Measurements from ENCODE around the gene CKAP2L.

- TF ChIP-seq ZFP30 (CRISPR knock-in tag; IDR thresholded peaks at IDR 0.05) (no peak), TOX (CRISPR knock-in tag; IDR thresholded peaks at IDR 0.05; ENCODE audit: borderline replicate concordance) (no peak), SNAI2 (CRISPR knock-in tag; IDR thresholded peaks at IDR 0.05) (no peak), TSHZ2 (CRISPR knock-in tag; IDR thresholded peaks at IDR 0.05) (no peak), RARB (CRISPR knock-in tag; IDR thresholded peaks at IDR 0.05) (no peak), ESRRG (CRISPR knock-in tag; IDR thresholded peaks at IDR 0.05) (no peak), ZFP3 (CRISPR knock-in tag; IDR thresholded peaks at IDR 0.05) (no peak), ZNF70 (CRISPR knock-in tag; IDR thresholded peaks at IDR 0.05) (no peak), POU6F1 (CRISPR knock-in tag; IDR thresholded peaks at IDR 0.05; ENCODE audit: borderline replicate concordance, low read depth) (no peak), ZNF8 (CRISPR knock-in tag; IDR thresholded peaks at IDR 0.05) (no peak), BACH2 (CRISPR knock-in tag; IDR thresholded peaks at IDR 0.05; ENCODE audit: borderline replicate concordance) (no peak)
- TF ChIP-seq, protein P1, sequence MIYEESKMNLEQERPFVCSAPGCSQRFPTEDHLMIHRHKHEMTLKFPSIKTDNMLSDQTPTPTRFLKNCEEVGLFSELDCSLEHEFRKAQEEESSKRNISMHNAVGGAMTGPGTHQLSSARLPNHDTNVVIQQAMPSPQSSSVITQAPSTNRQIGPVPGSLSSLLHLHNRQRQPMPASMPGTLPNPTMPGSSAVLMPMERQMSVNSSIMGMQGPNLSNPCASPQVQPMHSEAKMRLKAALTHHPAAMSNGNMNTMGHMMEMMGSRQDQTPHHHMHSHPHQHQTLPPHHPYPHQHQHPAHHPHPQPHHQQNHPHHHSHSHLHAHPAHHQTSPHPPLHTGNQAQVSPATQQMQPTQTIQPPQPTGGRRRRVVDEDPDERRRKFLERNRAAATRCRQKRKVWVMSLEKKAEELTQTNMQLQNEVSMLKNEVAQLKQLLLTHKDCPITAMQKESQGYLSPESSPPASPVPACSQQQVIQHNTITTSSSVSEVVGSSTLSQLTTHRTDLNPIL (CRISPR knock-in tag; IDR thresholded peaks at IDR 0.05; ENCODE audit: low read depth), result no peak
Observed at GRCh38 chr2:112762276-112762675, 2.1 kb downstream of the CKAP2L start.
